HG03571 (cell line): ENCODE data around the gene CYTH4.

Source experiments
- ATAC-seq: cut with Tn5 transposase; IDR thresholded peaks from one replicate; pipeline ENCODE4 v1.9.1; 2021; ENCODE audit not compliant: unreplicated experiment

Gene CYTH4

DNA sequence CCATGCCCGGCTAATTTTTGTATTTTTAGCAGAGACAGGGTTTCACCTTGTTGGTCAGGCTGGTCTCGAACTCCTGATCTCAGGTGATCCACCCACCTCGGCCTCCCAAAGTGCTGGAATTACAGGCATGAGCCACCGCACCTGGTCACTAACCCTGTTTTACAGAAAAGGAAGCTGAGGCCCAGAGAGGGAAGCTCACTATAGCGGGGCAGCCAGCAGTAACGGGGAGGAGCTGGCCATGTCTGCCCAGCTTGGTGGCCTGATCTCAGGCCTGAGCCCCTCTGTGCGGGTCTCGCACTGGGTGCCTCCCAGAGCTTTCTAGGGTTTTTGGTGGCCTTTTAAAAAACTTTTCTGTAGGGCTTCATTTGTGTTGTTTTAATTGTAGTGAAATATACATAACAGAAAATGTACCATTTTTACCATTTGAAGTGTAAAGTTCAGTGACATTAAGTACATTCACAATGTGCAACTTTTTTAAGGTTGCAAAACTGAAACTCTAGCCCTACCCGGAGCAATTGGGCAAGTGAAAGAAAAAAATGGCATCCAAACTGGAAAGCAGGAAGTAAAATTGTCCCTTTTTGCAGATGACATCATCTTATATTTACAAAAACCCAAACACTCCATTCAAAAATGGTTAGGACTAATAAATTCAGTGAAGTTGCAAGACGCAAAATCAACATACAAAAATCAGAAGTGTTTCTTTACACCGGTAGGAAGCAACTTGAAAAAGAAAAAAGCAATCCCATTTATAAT lies 14.5 kb upstream of the CYTH4 start:
- ATAC-seq, result no peak

DNA sequence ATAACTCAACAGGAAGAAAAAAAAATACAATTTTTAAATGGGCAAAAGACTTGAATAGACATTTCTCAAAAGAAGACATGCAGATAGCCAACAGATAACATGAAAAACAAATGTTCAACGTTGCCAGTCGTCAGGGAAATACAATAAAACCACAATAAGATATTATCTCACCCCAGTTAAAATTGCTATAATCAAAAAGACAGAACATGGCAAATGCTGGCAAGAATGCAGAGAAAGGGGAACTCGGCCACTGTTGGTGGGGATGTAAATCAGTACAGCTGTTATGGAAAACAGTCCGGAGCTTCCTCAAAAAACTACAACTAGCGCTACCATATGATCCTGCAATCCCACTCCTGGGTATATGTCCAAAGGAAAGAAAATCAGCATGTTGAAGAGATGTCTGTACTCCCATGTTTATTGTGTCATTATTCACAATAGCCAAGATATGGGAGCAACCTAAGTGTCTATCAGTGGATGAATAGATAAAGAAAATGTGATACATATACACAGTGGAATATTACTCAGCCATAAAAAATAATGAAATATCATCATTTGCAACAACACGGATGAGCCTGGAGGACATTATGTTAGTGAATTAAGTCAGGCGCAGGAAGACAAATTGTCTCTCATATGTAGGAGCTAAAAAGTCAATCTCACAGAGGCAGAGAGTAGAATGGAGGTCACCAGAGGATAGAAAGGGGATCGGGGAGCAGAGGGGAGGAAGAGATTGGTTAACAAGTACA lies 12.2 kb upstream of the CYTH4 start:
- ATAC-seq, result no peak

DNA sequence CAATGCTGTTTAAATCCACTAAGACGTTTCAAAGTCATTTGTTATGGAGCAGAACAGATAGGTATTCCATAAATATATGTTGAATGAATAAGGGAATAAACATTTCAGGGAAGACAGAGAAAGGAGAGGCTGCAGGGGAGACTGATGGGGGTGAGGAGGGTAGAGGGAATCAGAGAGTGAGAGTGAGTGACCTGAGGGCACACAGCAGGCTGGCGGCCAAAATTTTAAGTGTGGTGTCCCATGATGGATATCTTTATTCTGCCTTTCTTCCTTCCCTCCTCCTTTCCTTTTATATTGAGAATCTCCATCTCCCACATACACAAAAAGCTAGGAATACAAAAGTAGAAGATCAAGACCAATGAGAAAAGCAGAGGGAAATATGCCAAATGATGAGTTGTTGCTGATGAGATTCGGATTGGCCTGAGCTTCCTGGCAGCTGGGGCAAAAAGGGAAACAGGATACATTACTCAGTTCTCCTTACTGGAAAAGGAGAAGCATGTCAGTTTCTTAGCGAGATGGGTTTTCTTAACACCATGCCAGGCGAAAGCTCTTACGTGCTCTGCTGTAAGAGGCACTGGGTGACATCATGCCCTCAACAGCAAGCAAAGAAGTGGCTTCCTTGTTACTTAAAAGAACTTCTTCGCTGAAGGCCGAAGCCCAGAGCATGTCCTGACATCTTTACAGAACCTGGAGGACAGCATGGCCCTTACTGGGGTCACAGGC lies 11.2 kb upstream of the CYTH4 start:
- ATAC-seq, result no peak

DNA sequence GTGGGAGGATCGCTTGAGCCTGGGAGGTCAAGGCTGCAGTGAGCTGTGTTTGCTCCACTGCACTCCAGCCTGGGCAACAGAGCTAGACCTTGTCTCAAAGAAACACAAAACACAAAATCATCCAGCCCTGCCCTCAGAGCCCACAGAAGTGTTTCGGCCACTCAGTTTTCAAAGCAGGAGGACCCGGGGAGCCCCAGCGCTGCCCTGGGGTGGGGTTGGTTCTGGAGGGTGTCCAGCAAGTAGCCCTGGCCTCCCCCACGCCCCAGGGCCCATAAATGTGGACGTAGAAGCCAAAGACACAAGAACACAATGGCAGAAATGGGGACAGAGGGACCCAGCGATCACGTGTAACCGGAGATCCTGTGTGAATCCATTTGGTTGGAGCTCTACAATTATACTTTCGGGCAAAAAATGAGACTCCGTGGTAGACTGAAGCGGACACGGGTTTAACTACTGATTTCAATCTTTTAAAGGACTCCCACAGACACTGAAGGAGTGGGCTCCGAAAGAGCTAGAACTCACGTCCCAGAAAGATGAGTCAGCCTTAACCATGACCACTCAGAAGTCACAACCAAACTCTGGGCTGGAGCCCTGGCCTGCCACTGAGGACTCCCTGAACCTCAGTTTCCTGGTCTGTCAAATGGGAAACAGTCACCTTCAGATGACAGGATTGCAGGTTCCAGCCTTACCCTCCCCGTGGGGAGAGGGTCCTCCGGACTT lies 9.0 kb upstream of the CYTH4 start:
- no peak for ATAC-seq

DNA sequence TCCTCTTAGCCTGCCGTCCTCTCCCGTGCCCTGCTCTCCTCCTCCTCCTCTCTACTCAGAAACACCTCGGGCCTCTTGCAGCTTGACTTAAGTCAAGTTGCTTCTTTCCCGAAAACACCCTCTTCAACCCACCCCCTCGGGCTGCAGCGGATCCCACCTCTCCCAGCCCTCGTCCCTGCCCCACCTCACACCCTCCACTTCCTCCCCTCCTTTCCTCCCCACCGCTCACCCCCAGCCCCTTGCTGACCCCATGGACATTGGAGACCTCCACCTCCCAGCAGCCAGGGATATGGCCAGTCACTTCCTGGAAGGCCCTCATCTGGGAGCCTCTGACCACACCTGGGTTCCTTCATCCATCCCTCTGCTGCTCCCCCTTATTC lies 8.5 kb upstream of the CYTH4 start:
- no peak for ATAC-seq

DNA sequence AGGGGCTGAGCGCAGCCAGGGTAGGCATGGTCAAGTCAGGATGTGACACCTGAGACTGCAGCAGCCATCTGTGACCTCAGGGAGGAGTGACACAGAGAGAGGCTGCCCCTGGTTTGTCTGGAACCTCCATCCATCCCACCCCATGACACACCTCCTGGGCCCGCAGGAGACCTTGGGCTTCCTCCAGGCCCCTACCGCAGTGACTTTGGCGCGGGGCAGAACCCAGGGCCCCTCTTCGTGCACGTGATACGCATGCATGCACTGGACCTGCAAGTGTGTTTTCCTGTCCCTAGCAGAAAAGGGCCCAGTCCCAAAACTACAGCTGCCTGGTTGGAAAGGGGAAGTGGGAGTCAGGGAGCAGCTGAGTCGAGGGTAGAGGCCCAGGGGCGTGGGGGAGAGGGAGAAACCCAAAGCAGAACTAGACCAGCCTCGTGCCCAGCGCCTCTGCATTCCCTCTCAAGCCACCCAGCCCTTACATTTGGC lies 7.9 kb upstream of the CYTH4 start:
- ATAC-seq, result no peak

DNA sequence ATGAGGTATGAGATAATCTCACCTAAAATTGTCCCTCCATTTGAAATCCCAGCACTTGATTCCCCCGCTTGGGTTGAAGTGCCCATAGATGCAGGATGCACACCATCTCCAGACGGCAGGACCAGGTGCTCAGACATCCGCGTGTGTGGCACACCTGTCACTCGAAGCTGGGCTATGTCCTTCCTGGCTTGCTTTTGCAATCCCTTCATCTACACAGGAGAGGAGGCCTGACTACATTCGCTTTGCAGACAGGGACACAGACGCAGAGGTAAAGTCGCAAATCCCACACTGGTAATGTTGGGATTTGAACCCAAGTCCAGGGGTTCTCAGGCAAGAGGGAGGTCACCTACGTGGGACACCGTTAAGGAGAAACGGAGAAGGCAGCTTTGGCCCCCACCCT lies 7.2 kb upstream of the CYTH4 start:
- no peak for ATAC-seq

DNA sequence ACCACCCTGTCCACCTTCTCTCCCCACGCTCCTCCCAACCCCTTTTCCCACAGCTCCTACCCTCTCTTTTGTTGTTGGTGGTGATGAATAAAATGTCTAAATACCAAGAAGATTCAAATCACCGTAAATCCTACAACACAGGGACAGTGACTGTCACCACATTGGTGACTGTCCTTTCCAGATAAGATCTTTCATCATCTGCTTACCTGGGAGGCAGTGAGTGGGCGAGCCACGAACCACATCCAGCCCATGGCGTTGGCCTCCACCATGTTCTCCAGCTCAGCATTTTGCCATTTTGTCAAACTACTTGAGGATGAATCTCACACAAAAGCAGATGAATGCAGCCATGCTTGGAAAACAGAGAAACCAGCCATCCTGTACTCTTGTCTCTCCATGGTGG lies 6.7 kb upstream of the CYTH4 start:
- no peak for ATAC-seq

DNA sequence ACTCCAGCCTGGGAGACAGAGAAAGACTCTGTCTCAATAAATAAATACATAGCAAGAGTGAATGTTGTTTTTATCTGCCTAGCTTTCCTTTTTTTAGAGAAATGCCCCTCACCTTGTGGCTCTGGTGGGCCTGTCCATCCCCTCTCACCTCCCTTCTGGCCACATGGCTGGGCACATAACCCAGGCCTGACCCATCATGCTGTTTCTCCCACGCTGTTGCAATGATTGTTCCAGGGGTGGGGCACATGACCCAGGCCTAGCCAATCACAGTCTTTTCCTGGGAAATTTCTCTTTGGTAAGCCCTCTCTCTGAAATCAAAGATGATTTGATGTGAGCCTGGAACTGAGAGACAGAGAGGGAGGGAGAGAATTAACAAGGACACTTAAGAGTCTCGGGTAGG lies 5.5 kb upstream of the CYTH4 start:
- no peak for ATAC-seq

DNA sequence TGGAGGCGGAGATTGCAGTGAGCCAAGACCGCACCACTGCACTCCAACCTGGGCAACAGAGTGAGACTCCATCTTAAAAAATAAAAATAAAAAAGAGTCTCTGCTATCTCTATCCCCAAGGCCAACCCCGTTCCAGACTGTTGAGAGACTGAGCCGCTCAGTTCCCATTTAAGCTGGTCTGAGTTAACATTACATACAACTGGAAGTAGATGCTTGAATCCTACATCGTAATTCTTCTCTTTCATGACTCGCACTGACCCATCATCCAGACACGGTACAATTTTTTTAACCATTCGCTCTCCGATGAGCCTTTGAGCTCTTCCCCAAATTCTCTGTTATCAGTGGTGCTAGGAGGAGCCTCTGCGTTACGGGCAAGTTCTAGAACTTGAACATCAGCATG lies 4.9 kb upstream of the CYTH4 start:
- no peak for ATAC-seq

DNA sequence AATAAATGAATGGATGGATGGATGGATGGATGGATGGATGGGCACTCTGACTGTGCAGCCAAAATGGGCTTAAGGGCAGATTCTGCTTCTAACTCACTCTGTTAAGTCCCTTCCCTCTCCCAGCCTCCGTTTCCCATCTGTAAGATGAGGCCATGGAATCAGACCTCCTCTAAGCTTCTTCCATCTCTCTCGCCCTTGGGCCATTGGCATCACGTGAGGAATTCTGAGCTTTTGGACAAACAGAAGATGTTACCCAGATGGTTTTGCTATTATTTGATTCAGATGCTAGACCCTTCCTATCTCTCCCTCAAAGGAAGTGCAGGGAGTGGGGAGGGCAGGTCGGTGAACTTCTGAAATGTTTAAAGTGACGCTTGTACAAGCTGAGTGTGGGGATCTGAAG lies 4.0 kb upstream of the CYTH4 start:
- ATAC-seq, result no peak

DNA sequence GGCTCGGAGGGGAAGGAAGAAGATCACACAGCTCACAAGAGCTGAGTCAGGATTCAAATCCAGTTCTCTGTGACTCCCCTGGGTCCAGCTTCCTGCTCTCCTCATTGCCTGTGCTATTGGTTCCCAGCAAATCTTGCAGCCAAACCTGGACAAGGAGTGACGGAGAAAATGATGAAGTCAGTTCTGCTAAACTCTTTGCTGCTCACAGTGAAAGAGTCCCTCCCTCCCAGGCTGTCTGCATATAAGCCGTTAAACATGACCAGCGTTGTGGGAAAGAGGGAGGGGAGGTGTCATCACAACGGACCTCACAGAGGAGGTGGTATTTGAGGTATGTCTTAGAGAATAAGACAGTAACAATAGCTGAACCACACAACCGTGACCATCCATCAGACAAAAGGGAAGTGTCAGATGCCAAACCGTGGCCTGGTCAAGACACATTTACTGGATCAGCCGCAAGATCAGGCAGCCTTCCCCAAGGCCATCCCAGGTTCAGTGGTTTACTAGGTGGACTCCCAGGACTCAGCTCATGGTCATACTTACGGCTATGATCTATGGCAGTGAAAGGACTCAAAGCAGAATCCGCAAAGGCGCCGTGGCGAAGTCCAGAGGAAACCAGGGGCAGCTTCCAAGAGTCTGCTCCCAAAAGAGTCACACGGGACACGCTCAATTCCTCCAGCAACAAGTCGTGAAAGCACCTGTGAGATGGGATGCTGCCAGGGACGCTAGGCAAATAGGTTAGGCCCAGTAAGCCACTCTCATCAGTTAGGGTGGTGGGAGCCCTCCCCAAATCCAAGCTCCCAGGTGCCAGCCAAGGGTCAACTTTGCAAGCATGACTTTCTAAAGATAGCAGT lies 2.8 kb upstream of the CYTH4 start:
- no peak for ATAC-seq

DNA sequence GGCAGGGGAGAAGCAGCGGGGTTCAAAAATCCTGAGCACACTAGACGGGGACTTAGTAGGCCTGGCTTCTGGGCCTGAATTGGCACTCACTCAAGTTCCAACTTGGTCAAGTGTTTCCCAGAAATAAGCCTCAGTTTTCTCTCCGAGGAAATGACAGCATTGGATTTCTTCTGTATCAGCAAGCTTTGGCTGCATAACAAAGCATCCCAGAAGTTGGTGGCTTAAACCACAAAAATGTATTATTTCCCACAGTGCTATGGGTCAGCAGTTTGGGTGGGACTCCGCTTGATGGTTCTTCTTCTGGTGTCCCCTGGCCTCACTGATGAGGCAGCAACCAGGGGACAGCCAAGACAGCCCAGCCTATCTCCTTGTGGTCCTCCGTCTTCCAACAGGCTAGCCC lies 1.6 kb upstream of the CYTH4 start:
- no peak for ATAC-seq

DNA sequence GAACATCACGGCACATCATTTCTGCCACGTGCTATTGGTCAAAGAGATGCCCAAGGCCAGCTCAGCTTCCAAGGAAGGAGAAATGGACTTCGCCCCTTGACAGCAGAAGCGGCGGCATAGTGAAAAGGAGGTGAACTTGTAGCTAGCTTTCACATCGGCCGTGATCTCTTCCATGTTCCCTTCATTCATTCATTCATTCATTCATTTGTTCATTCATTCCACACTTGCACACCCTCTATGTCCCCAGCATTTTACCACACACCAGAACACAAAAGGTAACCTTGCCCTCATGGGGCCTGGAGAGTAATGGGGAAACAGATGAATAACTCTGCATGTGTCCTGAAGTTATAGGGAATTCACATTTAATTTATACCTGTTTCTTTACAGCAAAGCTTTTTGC lies 1.1 kb upstream of the CYTH4 start:
- ATAC-seq, result no peak

DNA sequence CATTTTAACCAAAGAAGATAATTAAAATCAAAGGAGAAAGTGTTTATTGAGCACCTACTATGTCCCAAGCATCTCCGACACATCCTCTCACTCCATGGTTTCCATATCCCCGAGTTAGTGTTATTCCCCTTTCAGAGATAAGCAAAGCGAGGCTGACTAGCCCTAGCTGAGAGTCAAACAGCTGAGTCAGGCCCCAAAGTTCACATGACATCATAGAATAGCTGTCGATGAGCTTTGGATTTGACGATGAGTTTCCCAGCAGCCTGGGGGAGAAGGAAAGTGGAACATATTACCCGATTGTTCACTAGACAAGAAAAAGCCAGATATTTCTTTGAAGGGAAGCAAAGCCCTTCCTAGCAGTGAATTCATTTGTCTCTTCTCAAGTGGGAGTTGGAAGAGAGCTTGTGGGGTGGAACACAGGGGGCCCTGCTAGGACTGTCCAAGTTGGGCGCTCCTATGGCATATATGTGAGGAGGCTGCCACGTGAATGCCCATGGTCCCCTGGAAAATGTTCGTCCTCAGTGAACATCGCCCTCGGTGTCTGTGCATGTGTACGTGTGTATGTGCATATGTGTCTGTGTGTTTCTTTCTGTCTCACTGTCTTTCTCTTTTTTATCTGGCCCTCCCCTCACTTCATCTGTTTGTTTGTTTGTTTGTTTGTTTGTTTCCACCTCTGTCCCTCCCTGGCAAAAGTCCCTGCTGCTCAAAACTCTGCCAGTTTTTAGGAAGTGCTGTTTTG lies 493 bp upstream of the CYTH4 start:
- ATAC-seq, result no peak

DNA sequence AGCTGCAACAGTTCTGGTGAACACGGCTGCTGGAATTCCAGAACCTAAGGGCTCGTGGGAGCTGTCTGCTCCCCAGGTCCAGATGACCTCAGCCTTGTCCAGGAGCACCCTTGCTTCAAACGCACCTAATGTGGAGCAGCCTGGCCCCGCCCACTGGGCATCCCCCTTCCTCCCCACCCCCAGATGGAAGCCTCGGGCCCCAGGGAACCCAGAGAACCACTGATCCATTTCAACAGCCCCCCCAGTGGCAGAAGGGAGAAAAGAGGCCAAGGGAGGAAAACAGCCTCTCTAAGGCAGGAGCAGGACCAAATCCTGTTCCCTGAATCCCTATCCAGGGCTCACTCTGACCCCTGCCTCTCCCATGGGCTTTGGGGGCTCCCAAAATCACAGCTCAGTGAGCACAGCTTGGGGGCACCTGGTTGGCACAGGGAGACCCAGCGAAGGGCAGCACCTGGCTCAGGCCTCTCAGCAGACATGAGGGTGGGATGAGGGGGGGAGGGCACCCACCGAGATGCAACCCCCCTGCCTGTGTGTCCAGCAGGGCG lies 1.2 kb downstream of the CYTH4 start:
- no peak for ATAC-seq

DNA sequence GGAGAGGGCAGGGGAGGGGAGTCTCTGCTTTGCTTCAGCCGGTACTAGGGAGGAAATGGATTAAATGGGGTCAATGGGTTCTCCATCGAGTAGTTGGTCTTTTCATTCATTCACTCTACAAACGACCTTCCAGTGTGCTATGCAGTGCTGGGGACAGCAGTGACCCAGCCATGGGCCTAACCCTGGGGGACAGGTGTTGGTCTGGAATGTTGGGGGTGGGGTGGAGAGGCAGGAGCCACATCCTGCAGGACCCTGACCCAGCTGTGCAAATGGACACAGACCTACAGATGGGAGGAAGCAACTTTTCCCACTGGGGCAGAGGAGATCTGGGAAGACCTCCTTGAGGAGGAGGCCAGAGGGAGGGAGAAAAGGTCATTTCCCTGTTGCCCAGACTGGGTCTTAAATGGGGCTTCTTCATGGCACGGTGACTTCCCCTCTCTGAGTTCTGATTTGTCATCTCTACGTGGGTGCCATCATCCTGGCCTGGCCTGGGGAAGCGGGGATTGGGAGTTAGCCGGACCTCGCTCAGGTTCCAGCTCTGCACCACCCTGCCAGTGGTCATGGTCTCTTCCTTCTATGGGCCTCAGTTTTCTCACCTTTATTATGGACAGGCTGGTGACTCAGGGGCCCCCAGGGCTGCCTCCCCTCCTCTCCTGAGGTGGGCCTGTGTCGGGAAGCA lies 2.0 kb downstream of the CYTH4 start:
- no peak for ATAC-seq

DNA sequence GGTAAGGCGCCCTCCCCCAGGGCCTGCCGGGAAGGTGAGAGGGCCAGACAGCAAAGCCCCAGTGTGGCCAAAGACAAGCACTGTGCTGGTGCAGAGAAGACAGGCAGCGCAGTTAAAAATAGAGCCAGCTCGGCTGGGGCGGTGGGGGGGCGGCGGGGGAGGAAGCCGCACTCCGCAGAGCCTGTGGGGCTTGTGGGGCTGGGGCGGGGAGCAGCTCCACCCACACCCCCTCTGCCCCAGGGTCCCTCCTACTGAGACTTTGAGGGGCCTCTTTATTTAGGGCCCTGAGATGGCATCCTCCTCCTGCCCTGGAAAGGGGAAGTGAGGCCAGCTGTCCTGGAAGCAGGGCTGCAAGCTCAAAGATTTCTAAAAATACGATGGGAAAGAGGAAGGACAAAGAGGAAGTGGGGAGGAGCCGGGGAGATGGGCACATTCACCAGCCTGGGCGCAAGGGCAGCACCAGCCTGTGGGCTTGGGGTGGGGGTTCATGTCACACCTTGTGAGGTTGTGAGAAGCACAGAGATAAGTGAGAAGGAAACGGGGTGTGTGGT lies 2.6 kb downstream of the CYTH4 start:
- no peak for ATAC-seq

DNA sequence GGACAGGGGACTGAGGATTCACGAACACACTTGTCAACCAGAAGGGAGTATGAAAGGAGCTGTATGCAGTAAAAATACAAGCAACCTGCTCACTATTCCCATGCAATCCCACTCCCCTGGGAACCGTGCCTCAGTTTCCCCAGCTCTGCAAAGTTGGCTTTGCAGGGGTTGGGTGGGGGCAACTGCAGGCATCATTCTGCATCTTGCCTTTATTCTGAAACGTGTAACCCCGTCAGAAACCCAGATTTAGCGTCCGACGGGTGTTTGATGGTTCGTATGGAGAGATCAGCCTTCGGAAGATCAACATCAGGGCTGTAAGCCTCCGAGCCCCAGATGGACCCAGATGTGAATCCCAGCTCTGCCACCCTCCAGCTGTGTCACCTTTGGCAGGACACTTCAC lies 3.6 kb downstream of the CYTH4 start:
- no peak for ATAC-seq
